BJ (cell line): ENCODE results near the gene LMCD1. TPM values are rescaled to one million over a fixed set of nuclear protein-coding genes. Genes with fewer than 3 reads are reported as not detected.
A peak's percentile ranks its signal among the peaks of the same experiment; 100 is the strongest.

Experiments used
- CTCF ChIA-PET: fragments of 350-600 bp; formaldehyde crosslinking; extraction: SDS; loops from one replicate; lab custom pipeline; 2021; ENCODE audit warnings: antibody characterized with exemption, inconsistent platforms; lab: Yijun Ruan, JAX
- POLR2A ChIA-PET: fragments of 300-600 bp; sonication (Branson Sonifier 250); formaldehyde crosslinking; extraction: SDS; loops from one replicate; lab custom pipeline; 2021; ENCODE audit warnings: antibody characterized with exemption; lab: Charles Lee
- DNase-seq: peaks from one replicate; pipeline ENCODE4 v3.0.0-alpha.2; 2011; ENCODE audit warnings: low read depth
- H3K27me3 ChIP-seq: 2 replicates; pipeline ENCODE4 v1.6.0; 2011; ENCODE audit warnings: low read length; ENCODE audit not compliant: control insufficient read depth, insufficient read depth
- H3K36me3 ChIP-seq: 2 replicates; pipeline ENCODE4 v1.5.1; 2011; ENCODE audit warnings: low read length; ENCODE audit not compliant: control insufficient read depth, insufficient read depth
- H3K4me3 ChIP-seq: 2 replicates; pipeline ENCODE4 v1.5.1; 2011; ENCODE audit warnings: low read depth, mild to moderate bottlenecking, control low read depth, low read length
- CTCF ChIP-seq: IDR thresholded peaks from 2 replicates; pipeline ENCODE4 v1.5.1; 2011; ENCODE audit warnings: low read depth, mild to moderate bottlenecking, control low read depth, inconsistent platforms, low read length, moderate library complexity; ENCODE audit not compliant: insufficient read depth
- polyA plus RNA-seq: library from polyadenylated mRNA; depleted of rRNA; stranded (reverse); fragments of >200 nt; gene quantifications from 2 replicates; pipeline ENCODE4 v1.2.3, GENCODE V29; 2011

The LMCD1 gene
- polyA plus RNA-seq, 1 experiment = 168 TPM

DNA sequence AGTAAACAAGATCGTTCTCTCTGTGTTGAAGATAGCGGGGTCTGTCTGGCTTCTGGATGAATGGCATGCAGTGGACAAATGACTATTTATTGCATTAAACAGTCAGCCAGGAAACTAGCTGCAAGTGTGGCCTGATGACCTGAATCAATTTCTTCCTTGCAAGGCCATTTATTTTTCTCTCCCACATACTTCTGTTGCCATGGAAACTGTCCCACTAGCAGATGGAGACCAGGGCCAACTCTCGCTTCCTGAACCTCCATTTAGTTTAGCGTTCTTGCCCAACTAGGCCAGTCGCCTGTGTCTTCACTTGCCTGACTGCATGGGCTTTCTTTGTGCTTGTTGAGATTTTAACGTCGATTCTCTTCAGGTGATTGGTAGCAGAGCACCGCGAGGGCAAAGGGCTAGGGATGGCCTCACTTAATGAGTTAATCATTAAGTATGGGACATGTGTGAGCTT lies 27.6 kb downstream of the LMCD1 start:
- peaks cover 5% of the 10 kb centered on the region for H3K36me3 ChIP-seq
- no peak for DNase-seq
- POLR2A ChIA-PET = interaction anchor here (0.6 to 0.7 kb wide), 2 partner anchors 22 to 247 kb away, joined by 3 to 4 read pairs; no protein-coding TSS in a partner anchor
- H3K4me3 ChIP-seq = no peak overlapping the region
- H3K27me3 ChIP-seq = no peaks in the 10 kb centered on the region
- TF ChIP-seq CTCF = no peak
- CTCF ChIA-PET = interaction anchor here (0.9 to 1.5 kb wide), 3 partner anchors 43 to 84 kb away, joined by 3 to 4 read pairs (median 3); no protein-coding TSS in a partner anchor

- Histone ChIP-seq H3K4me3 (no peak overlapping the region), H3K36me3 (peaks cover 6% of the 10 kb centered on the region), H3K27me3 (no peaks in the 10 kb centered on the region)
- no peak for TF ChIP-seq CTCF
- no peak for DNase-seq
- ChIA-PET CTCF (interaction anchor here (0.9 to 1.5 kb wide), 3 partner anchors 29 to 84 kb away, joined by 3 to 4 read pairs (median 3); no protein-coding TSS in a partner anchor), POLR2A (interaction anchor here (0.7 kb wide), 1 partner anchor 23 kb away, joined by 3 read pairs; no protein-coding TSS in a partner anchor)
Observed at GRCh38 chr3:8529738-8530525, 28.3 kb downstream of the LMCD1 start.

- Histone ChIP-seq H3K27me3 (no peaks in the 10 kb centered on the region), H3K4me3 (no peak overlapping the region), H3K36me3 (peaks cover 7% of the 10 kb centered on the region)
- no peak for TF ChIP-seq CTCF
- DNase-seq = no peak
- CTCF ChIA-PET = interaction anchor here (1.3 to 1.5 kb wide), 4 partner anchors 30 to 85 kb away, joined by 3 to 4 read pairs (median 3); no protein-coding TSS in a partner anchor
- POLR2A ChIA-PET = no interaction called here
Observed at GRCh38 chr3:8530581-8530980, 29.0 kb downstream of the LMCD1 start.

DNA sequence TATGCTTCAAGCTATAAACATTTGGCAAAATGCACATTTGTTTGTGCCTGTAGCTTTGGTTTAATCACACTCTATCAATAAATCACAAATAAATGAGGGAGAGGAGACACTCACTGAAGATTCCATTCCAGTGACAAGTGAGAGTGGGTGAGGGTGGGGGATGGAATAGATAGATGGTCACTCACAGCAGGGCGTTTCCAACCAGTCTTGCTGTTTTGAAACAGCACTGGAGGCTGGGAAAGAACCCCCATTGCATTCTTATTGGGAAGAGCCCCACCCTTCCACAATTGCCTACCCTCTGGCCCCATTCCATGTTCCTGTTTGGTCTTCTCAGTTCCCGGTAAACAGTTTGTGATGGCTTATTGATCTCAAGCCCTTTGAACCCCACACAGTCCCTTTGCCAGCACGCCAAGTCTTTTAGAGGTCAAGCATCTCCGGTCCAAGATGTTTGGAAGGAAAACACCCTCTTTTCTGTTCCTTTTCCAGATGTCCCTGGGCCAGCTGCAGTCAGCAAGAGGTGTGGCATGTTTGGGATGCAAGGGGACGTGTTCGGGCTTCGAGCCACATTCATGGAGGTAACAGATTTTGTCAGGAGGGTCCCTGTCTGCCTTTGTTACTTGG lies 30.7 kb downstream of the LMCD1 start:
- TF ChIP-seq CTCF = no peak
- CTCF ChIA-PET = no interaction called here
- peaks cover 15% of the 10 kb centered on the region for H3K36me3 ChIP-seq
- no peaks in the 10 kb centered on the region for H3K27me3 ChIP-seq
- POLR2A ChIA-PET = interaction anchor here (0.5 to 0.7 kb wide), 6 partner anchors 24 to 89 kb away, joined by 3 to 4 read pairs (median 4); partner anchors contain the start of gene LMCD1
- peak; percentile 97 for DNase-seq
- no peak overlapping the region for H3K4me3 ChIP-seq
